ENCODE results near the gene SYNGR3. TPM values are rescaled to one million over a fixed set of nuclear protein-coding genes. Genes with fewer than 3 reads are reported as not detected.

The SYNGR3 gene
- total and polyA plus RNA-seq, 10 donors = 0.85 to 11.4 (median 2.8) TPM

DNA sequence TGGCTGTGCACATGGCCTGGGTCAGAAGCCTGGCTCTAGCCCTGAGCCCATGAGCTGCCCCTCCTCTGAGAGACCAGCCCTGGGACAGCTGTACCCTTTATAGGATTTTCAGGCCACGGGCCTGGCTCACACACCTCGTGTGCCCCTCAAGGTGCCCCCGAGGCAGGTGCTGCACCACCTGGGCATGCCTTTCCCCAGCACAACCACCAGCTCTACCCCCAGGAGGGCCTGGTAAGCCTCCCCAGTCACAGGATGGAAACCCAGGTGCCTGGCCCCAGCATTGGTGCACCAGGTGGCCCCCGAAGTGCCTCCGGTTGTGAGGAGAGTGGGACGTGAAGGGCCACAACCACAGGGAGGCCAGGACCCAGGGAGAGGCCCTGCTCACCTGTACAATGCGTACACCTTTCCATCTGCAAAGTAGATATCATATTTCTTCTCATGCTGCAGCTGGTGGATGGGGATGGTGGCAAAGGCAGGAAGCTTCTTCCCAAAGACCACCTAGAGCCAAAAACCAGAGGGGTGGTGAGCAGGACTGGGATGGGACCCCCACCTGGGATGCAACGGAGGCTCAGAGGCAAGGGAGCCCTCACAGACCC, 13.6 kb downstream of the SYNGR3 start:
- intact Hi-C loops (cut with DNase I; ENCODE audit: low total_unique reads) = no loop called here
- TF ChIP-seq POLR2AphosphoS5 (IDR thresholded peaks at IDR 0.05) (no peak), POLR2A (IDR thresholded peaks at IDR 0.05) (no peak)
- TF ChIP-seq, protein P1, sequence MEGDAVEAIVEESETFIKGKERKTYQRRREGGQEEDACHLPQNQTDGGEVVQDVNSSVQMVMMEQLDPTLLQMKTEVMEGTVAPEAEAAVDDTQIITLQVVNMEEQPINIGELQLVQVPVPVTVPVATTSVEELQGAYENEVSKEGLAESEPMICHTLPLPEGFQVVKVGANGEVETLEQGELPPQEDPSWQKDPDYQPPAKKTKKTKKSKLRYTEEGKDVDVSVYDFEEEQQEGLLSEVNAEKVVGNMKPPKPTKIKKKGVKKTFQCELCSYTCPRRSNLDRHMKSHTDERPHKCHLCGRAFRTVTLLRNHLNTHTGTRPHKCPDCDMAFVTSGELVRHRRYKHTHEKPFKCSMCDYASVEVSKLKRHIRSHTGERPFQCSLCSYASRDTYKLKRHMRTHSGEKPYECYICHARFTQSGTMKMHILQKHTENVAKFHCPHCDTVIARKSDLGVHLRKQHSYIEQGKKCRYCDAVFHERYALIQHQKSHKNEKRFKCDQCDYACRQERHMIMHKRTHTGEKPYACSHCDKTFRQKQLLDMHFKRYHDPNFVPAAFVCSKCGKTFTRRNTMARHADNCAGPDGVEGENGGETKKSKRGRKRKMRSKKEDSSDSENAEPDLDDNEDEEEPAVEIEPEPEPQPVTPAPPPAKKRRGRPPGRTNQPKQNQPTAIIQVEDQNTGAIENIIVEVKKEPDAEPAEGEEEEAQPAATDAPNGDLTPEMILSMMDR (IDR thresholded peaks at IDR 0.05 in 8 of 11, conservative IDR thresholded peaks at IDR 0.05 in 3 of 11) = no peak
- no peaks in the 10 kb centered on the region for H3K9me3 ChIP-seq
- peak; percentile 68 for DNase-seq
- H3K4me1 ChIP-seq = peaks cover 41 to 69% (median 52%) of the 10 kb centered on the region in 6 donors
- WGBS, 5 donors = 82 to 96% (median 84%) methylated on average over 4 to 8 of the region's 8 CpGs
- peak overlapping the region in 1 of 8 donors; percentile 2 for H3K27ac ChIP-seq
- no peaks in the 10 kb centered on the region for H3K27me3 ChIP-seq (replicated peaks in 1 of 7)
- H3K4me3 ChIP-seq = no peak overlapping the region
- peaks cover 5 to 72% (median 52%) of the 10 kb centered on the region in 6 donors for H3K36me3 ChIP-seq

DNA sequence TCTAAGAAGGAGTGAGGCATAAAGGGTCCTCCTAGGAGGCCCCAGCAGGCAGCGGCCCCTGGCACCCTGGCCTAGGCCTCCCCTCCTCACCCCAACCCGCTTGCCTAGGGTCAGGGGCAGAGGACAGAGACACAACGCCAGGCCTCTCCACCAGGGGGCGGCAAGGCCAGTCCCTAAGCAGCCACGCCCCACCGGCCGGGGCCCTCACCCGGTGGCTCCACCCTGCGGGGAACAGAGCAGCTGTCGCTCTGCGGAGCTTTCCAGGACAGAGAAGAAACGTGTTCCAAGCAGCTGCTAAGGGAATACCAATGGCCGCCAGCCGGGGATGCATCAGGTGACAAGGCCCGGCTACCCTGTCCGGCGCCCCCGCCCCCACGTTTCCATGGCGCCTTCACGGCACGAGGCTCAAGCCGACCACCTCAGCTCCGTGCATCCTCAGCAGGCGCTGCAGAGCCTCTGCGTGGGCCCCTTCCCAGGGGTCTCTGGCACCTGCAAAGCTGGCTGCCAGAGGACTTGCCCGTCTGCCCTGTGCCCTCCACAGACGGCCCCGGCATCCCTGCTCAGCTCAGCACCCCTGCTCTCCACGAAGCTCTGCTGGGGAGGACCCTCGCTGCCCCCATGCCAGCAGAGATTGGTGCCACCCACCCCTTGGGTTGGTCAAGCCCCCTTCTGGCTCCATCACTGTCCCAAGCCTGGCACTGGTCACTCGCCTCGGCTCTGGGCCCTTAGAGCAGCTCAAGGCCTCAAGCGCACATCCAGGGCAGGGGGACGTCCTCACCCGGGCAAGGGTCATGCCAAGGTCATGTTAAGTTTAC, 14.3 kb downstream of the SYNGR3 start:
- TF ChIP-seq POLR2AphosphoS5 (IDR thresholded peaks at IDR 0.05) = peak; percentile 53 to 83 (median 70)
- no peak for TF ChIP-seq POLR2A (IDR thresholded peaks at IDR 0.05)
- TF ChIP-seq, protein P1 (IDR thresholded peaks at IDR 0.05 in 8 of 11, conservative IDR thresholded peaks at IDR 0.05 in 3 of 11) = peak; percentile 85 to 97 (median 93)
- intact Hi-C loops (cut with DNase I; ENCODE audit: low total_unique reads) = no loop called here
- peak; percentile 97 for DNase-seq
- peak overlapping the region in 4 of 8 donors; percentile 1 to 36 (median 9) for H3K4me3 ChIP-seq
- no peaks in the 10 kb centered on the region for H3K27me3 ChIP-seq (replicated peaks in 1 of 7)
- H3K4me1 ChIP-seq = peaks cover 48 to 76% (median 59%) of the 10 kb centered on the region in 6 donors
- peaks cover 5 to 64% (median 45%) of the 10 kb centered on the region in 6 donors for H3K36me3 ChIP-seq
- WGBS, 5 donors = 36 to 52% (median 37%) methylated on average over 28 to 36 of the region's 36 CpGs
- H3K27ac ChIP-seq = peak overlapping the region in 1 of 8 donors; percentile 2
- no peaks in the 10 kb centered on the region for H3K9me3 ChIP-seq

DNA sequence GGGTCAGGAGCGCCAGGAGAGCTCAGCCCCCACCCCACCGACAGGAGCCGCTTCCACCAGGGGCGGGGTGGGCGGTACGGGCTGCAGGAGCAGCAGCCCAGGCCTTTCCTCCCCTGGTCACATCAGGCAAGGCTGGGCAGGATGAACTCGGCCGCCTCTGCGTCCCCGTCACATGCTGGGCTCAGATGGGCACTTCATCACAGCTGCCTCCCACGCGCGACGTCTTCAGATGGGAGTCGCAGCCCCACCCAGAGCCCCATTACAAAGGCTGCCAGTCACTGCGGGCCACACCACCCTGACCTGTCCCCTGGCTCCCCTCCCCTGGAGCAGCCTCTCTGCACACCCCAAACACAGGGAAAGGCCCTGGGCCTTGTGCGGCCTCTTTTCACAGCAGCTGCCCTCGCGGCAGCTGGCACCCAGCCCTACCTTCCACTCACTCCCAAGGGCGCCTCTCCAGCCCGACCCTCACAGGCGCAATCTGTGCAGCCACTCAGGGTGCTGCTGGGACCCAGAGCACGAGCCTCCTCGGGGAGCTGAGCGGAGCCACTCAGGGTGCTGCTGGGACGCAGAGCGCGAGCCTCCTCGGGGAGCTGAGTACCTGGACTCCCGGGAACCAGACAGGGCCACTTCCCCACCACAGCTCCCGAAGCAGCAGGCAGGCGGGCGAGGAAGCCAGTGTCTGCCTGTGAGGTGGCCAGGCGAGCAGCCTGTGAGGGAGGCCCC, 15.2 kb downstream of the SYNGR3 start:
- H3K9me3 ChIP-seq = no peaks in the 10 kb centered on the region
- H3K36me3 ChIP-seq = peaks cover 5 to 55% (median 36%) of the 10 kb centered on the region in 6 donors
- DNase-seq = peak; percentile 76
- intact Hi-C loops (cut with DNase I; ENCODE audit: low total_unique reads) = no loop called here
- 55 to 67% (median 65%) methylated on average over 22 to 34 of the region's 34 CpGs for WGBS, 5 donors
- TF ChIP-seq, protein P1 (IDR thresholded peaks at IDR 0.05 in 8 of 11, conservative IDR thresholded peaks at IDR 0.05 in 3 of 11) = no peak
- TF ChIP-seq POLR2AphosphoS5 (IDR thresholded peaks at IDR 0.05) (peak in 1 of 3 donors; percentile 49), POLR2A (IDR thresholded peaks at IDR 0.05) (no peak)
- H3K4me1 ChIP-seq = peaks cover 48 to 72% (median 61%) of the 10 kb centered on the region in 6 donors
- peak overlapping the region in 2 of 8 donors; percentile 12 to 35 for H3K4me3 ChIP-seq
- H3K27ac ChIP-seq = peak overlapping the region in 5 of 8 donors; percentile 22 to 95 (median 49)
- no peaks in the 10 kb centered on the region for H3K27me3 ChIP-seq (replicated peaks in 1 of 7)

Measured in spleen (tissue), 11 donors.